Neural crest cell (in vitro differentiated cells): ENCODE measurements around the gene LRP8. TPM values are rescaled to one million over a fixed set of nuclear protein-coding genes. Genes with fewer than 3 reads are reported as not detected.

ENCODE experiments used
- DNase-seq: peaks from one replicate; pipeline ENCODE4 v3.0.0; 2021; ENCODE audit warnings: low read depth, mixed read lengths, low spot score
- H3K27ac Mint-ChIP-seq: one replicate; pipeline ENCODE4 v1.8.0; 2021; ENCODE audit warnings: mild to moderate bottlenecking, mixed read lengths; ENCODE audit not compliant: unreplicated experiment
- H3K27me3 Mint-ChIP-seq: 2 replicates; pipeline ENCODE4 v1.8.0; 2021; ENCODE audit warnings: low read depth, mild to moderate bottlenecking, mixed read lengths
- H3K36me3 Mint-ChIP-seq: 2 replicates; pipeline ENCODE4 v1.8.0; 2021; ENCODE audit warnings: low read depth, mild to moderate bottlenecking, mixed read lengths
- H3K4me1 Mint-ChIP-seq: 2 replicates; pipeline ENCODE4 v1.8.0; 2021; ENCODE audit warnings: mixed read lengths
- H3K4me3 Mint-ChIP-seq: one replicate; pipeline ENCODE4 v1.8.0; 2021; ENCODE audit warnings: mild to moderate bottlenecking, mixed read lengths
- H3K9me3 Mint-ChIP-seq: 2 replicates; pipeline ENCODE4 v1.8.0; 2021; ENCODE audit warnings: mixed read lengths
- total RNA-seq: library from RNA; stranded (reverse); gene quantifications from 2 replicates; pipeline ENCODE4 v1.2.1, GENCODE V29; 2021
- TF ChIP-seq, protein P1 (sequence below): fragments of 200-600 bp; sonication (generic); conservative IDR thresholded peaks from 2 replicates; pipeline ENCODE4 v1.5.0; 2021; ENCODE audit warnings: antibody characterized with exemption, mild to moderate bottlenecking

Gene LRP8
- total RNA-seq, 1 donor from 2014 or later: 49.7 TPM

DNA sequence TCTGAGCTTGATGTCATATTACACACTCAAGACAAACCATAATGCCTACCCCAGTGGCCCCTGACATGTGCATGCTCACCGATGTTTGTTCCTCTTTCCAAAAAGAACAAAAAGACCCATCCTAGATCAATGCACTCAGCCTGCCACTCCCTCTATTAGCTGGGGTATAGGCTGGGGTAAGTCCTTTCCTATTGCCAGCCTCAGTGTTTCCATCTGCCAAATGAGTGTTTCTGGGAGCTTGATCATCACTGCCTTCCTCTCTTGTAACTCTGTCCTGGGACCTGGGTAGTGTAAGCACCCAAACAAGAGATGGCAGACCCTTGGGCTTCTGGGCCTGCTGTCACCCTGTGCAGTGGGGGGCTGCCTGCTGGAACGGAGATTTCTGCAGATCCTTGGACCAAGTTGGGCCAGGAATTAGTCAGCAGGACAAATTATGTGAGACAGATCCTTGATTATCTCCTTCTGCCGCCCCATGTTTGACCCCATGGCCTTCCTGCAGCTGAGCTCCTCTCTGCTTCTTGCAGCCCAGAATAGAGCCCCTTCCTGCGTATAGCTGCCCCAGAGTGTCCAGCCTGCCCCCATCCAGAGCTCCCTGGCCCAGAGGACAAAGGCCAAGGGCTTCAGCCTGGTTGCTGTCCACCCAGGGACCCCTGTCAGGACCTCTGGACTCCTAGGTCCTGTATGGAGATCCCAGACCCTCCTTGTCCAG is 31.5 kb upstream of the LRP8 start:
- TF ChIP-seq, protein P1, sequence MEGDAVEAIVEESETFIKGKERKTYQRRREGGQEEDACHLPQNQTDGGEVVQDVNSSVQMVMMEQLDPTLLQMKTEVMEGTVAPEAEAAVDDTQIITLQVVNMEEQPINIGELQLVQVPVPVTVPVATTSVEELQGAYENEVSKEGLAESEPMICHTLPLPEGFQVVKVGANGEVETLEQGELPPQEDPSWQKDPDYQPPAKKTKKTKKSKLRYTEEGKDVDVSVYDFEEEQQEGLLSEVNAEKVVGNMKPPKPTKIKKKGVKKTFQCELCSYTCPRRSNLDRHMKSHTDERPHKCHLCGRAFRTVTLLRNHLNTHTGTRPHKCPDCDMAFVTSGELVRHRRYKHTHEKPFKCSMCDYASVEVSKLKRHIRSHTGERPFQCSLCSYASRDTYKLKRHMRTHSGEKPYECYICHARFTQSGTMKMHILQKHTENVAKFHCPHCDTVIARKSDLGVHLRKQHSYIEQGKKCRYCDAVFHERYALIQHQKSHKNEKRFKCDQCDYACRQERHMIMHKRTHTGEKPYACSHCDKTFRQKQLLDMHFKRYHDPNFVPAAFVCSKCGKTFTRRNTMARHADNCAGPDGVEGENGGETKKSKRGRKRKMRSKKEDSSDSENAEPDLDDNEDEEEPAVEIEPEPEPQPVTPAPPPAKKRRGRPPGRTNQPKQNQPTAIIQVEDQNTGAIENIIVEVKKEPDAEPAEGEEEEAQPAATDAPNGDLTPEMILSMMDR: no peak
- Mint-ChIP-seq H3K27ac (no peak overlapping the region), H3K9me3 (peaks cover 5% of the 10 kb centered on the region), H3K4me3 (no peak overlapping the region), H3K27me3 (peaks cover 5% of the 10 kb centered on the region), H3K36me3 (no peaks in the 10 kb centered on the region), H3K4me1 (peaks cover 9% of the 10 kb centered on the region)
- DNase-seq: no peak

DNA sequence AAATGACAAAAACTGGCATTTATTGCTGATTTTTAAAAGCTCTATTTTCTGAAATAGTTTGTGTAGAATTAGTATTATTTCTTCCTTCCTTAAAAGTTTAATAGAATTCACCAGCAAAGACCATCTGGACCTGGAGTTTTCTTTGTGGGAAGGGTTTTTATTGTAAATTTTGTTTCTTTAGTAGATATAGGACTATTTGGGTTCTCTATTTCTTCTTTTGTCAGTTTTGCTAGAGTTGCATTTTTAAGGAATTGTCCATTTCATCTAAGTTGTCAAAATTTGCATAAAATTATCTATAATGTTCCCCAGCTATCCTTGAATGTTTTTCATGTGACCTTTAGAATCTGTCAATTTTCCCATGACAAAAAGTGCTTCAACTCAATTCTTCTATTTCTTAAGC is 28.8 kb upstream of the LRP8 start:
- Mint-ChIP-seq H3K27me3 (peaks cover 5% of the 10 kb centered on the region), H3K4me3 (no peak overlapping the region), H3K9me3 (peaks cover 5% of the 10 kb centered on the region), H3K27ac (no peak overlapping the region), H3K4me1 (peaks cover 9% of the 10 kb centered on the region), H3K36me3 (no peaks in the 10 kb centered on the region)
- TF ChIP-seq, protein P1: no peak
- no peak for DNase-seq

DNA sequence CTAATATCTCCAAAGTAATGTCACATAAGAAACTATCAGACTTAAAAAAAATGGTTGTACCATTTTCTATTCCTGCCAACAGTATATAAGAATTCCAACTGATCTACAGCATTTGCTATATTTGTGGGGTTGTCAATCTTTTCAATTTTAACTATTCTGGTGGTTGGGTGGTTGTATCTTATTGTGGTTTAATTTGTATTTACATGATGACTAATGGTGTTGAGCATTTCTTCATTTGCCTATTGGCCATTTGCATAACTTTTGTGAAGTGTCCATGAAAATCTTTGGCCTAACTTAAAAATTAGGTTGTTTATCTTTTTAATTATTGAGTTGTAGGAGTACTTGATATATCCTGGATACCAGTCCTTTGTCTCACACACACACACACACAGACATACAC is 26.2 kb upstream of the LRP8 start:
- peaks cover 5% of the 10 kb centered on the region for H3K27me3 Mint-ChIP-seq
- H3K27ac Mint-ChIP-seq: no peak overlapping the region
- peaks cover 5% of the 10 kb centered on the region for H3K9me3 Mint-ChIP-seq
- TF ChIP-seq, protein P1: no peak
- no peaks in the 10 kb centered on the region for H3K36me3 Mint-ChIP-seq
- H3K4me3 Mint-ChIP-seq: no peak overlapping the region
- DNase-seq: no peak
- H3K4me1 Mint-ChIP-seq: no peaks in the 10 kb centered on the region

DNA sequence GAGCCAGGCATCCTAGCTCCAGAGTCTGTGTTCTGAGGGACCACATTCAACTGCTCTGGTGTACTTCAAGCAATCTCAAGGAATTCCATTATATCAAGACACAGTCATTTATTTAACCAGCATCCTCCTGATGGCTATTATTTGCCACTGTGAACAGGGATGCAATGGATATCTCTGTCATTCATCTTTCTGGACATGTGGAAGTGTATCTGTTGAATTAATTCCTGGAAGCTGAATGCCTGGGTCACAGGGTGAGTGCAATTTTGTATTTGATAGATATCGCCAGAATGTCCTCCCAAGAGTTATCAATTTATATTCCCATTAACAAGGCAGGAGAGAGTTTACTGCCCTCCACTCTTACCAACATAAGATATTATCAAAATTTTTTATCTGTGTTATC is 24.7 kb upstream of the LRP8 start:
- TF ChIP-seq, protein P1: no peak
- no peaks in the 10 kb centered on the region for H3K4me1 Mint-ChIP-seq
- no peaks in the 10 kb centered on the region for H3K36me3 Mint-ChIP-seq
- no peak overlapping the region for H3K27ac Mint-ChIP-seq
- peaks cover 5% of the 10 kb centered on the region for H3K27me3 Mint-ChIP-seq
- no peak for DNase-seq
- no peak overlapping the region for H3K4me3 Mint-ChIP-seq
- peaks cover 5% of the 10 kb centered on the region for H3K9me3 Mint-ChIP-seq

DNA sequence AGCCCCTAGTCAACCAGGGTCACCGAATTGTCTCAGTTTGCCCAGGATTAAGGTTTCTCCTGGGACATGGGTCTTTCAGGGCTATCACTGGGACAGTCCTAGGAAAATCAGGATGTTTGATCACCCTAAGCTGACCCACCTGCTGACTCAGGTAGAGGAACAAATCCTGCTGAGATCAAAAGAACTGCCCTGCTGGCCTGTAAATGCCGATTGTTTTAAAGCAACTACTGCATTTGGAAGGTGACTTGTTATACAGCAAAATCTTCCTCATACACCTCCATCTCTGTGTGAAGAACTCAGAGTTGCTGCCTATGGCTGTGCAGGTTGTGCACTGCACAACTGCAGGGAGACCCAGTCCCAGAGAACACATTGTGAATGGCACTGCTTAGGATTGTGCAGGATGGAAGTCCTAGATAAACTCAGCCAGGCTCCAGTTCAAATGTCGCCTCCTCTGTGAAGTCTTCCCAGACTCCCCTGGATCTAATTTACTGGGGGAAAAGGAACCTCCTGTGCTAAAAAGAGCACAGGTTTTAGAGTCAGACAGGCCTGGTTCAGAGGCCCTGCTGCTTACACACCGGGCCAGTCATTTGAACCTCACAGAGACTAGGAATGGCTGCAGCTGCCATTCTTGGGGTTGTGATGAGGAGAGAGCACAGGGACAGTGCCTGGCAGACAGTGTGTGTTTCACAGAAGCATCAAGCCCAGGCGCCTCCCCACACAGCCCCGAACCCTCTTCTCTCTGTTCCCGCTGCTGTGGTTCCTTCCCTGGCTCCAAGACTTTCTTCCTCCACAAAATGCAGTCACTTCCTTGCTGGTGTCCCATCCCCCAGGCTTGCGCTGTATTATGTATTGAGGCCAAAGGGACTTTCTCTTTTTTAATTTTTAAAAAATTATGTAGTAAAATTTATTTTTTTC is 23.2 kb upstream of the LRP8 start:
- DNase-seq: no peak

More for the DNA sequence above, 23.2 kb upstream of the LRP8 start:
- no peaks in the 10 kb centered on the region for H3K4me1 Mint-ChIP-seq
- no peaks in the 10 kb centered on the region for H3K27me3 Mint-ChIP-seq
- H3K36me3 Mint-ChIP-seq: no peaks in the 10 kb centered on the region
- TF ChIP-seq, protein P1: no peak
- H3K9me3 Mint-ChIP-seq: no peaks in the 10 kb centered on the region
- H3K27ac Mint-ChIP-seq: no peak overlapping the region
- no peak overlapping the region for H3K4me3 Mint-ChIP-seq
